Activated naive CD4-positive, alpha-beta T cell (primary cell): ENCODE data around the gene ANKRD17.
"Not testable (repeated sequence)": the region's sequence is repeated elsewhere in the genome, so short reads cannot be mapped to it uniquely, and the experiment has no call there.

Source experiments
- DNase-seq, 4 experiments: peaks; one replicate each; lab custom pipeline; 2025; lab: John Stamatoyannopoulos, UW

Gene ANKRD17

GRCh38 chr4:73258686-73259570 is at the start of gene ANKRD17:
TSS of gene ANKRD17 (minus strand) at chr4:73258798. CDS start at chr4:73258668, 130 bp downstream.
- peak; percentile 68 to 80 (median 76) for DNase-seq

GRCh38 chr4:73308286-73308685 is 49.7 kb upstream of the ANKRD17 start:
- no peak for DNase-seq

GRCh38 chr4:73303711-73304110 is 45.1 kb upstream of the ANKRD17 start:
- no peak for DNase-seq

GRCh38 chr4:73299548-73300280 is 41.1 kb upstream of the ANKRD17 start:
- no peak for DNase-seq

- DNase-seq, result not testable (repeated sequence)
These were observed 34.1 kb upstream of the ANKRD17 start for GRCh38 chr4:73292661-73293060.

GRCh38 chr4:73281982-73282381 is 23.4 kb upstream of the ANKRD17 start:
- no peak for DNase-seq

GRCh38 chr4:73281396-73281795 is 22.8 kb upstream of the ANKRD17 start:
- no peak for DNase-seq

- DNase-seq, result no peak
These were observed 18.6 kb upstream of the ANKRD17 start for GRCh38 chr4:73277201-73277600.

GRCh38 chr4:73275318-73275654 is 16.7 kb upstream of the ANKRD17 start:
- no peak for DNase-seq

GRCh38 chr4:73272816-73273215 is 14.2 kb upstream of the ANKRD17 start:
- DNase-seq, result no peak

GRCh38 chr4:73267050-73267449 is 8.5 kb upstream of the ANKRD17 start:
- DNase-seq, result no peak

- no peak for DNase-seq
These were observed 1.0 kb upstream of the ANKRD17 start for GRCh38 chr4:73259571-73260090.

GRCh38 chr4:73258436-73258685 is 237 bp downstream of the ANKRD17 start:
- peak in 2 of 4 experiments; percentile 68 to 77 for DNase-seq

- no peak for DNase-seq
These were observed 755 bp downstream of the ANKRD17 start for GRCh38 chr4:73257651-73258435.

- DNase-seq, result peak in 3 of 4 experiments; percentile 4 to 41 (median 9)
These were observed 1.4 kb downstream of the ANKRD17 start for GRCh38 chr4:73257234-73257633.

- not testable (repeated sequence) for DNase-seq
These were observed 2.8 kb downstream of the ANKRD17 start for GRCh38 chr4:73255847-73256246.

- no peak for DNase-seq
These were observed 6.6 kb downstream of the ANKRD17 start for GRCh38 chr4:73252001-73252400.

- DNase-seq, result no peak
These were observed 7.2 kb downstream of the ANKRD17 start for GRCh38 chr4:73251384-73251783.

GRCh38 chr4:73250642-73251041 is 8.0 kb downstream of the ANKRD17 start:
- DNase-seq, result no peak

- DNase-seq, result no peak
These were observed 9.8 kb downstream of the ANKRD17 start for GRCh38 chr4:73248821-73249220.

- DNase-seq, result no peak
These were observed 10.2 kb downstream of the ANKRD17 start for GRCh38 chr4:73248416-73248815.

GRCh38 chr4:73247100-73247499 is 11.5 kb downstream of the ANKRD17 start:
- DNase-seq, result no peak
